H1 (cell line): Measurements from ENCODE around the gene PANX1. TPM values are rescaled to one million over a fixed set of nuclear protein-coding genes. Genes with fewer than 3 reads are reported as not detected.

ENCODE experiments used
- CTCF ChIA-PET: fragments of 300-600 bp; sonication (Branson Sonifier 250); formaldehyde crosslinking; loops from one replicate; lab custom pipeline; 2021; ENCODE audit not compliant: partially characterized antibody; lab: Charles Lee
- POLR2A ChIA-PET: fragments of 300-600 bp; sonication (Branson Sonifier 250); formaldehyde crosslinking; loops from one replicate; lab custom pipeline; 2021; ENCODE audit warnings: inconsistent platforms; ENCODE audit not compliant: partially characterized antibody; lab: Charles Lee
- DNase-seq, 2 experiments: peaks; one replicate each; pipeline versions ENCODE4 v3.0.0 to v3.0.0-alpha.2; 2010 to 2022; ENCODE audit warnings: low spot score in 2 of 2, low read depth in 1 of 2, mixed read lengths in 1 of 2
- FAIRE-seq: peaks from 2 replicates; lab custom pipeline; 2011; peaks lifted over from hg19 to GRCh38; lab: Jason Lieb, UNC
- H2AFZ ChIP-seq: 2 replicates; pipeline ENCODE4 v1.8.1; 2012; ENCODE audit warnings: low read length, inconsistent platforms
- H2AK5ac ChIP-seq: 2 replicates; pipeline ENCODE4 v1.6.1; 2013; ENCODE audit warnings: low read depth, low read length
- H2BK120ac ChIP-seq: replicated peaks from 2 replicates; pipeline ENCODE3; 2013; ENCODE audit warnings: low read depth, low read length, inconsistent platforms
- H2BK12ac ChIP-seq: 2 replicates; pipeline ENCODE4 v1.6.1; 2013; ENCODE audit warnings: low read depth, low read length
- H2BK15ac ChIP-seq: 2 replicates; pipeline ENCODE4 v1.6.1; 2013; ENCODE audit warnings: low read length
- H2BK20ac ChIP-seq: 2 replicates; pipeline ENCODE4 v1.6.1; 2013; ENCODE audit warnings: low read length
- H2BK5ac ChIP-seq: 2 replicates; pipeline ENCODE4 v1.6.1; 2013; ENCODE audit warnings: low read depth, low read length
- H3K14ac ChIP-seq: 2 replicates; pipeline ENCODE4 v1.6.1; 2013; ENCODE audit warnings: inconsistent platforms; ENCODE audit not compliant: insufficient read length
- H3K18ac ChIP-seq: 2 replicates; pipeline ENCODE4 v1.6.1; 2013; ENCODE audit warnings: low read length; ENCODE audit errors: extremely low read depth
- H3K23ac ChIP-seq: 2 replicates; pipeline ENCODE4 v1.6.1; 2013; ENCODE audit warnings: inconsistent platforms; ENCODE audit not compliant: insufficient read length
- H3K23me2 ChIP-seq: 2 replicates; pipeline ENCODE4 v1.6.1; 2013; ENCODE audit warnings: low read depth, low read length
- H3K27ac ChIP-seq: 2 replicates; pipeline ENCODE4 v1.6.1; 2011; ENCODE audit warnings: low read depth, low read length, inconsistent platforms
- H3K27me3 ChIP-seq, 4 experiments: replicated peaks in 1 of 4; 1 replicate in 1 of 4; 2 replicates in 3 of 4; pipeline versions ENCODE4 v1.6.1 to v1.8.1; 2011 to 2013; ENCODE audit warnings: low read length in 3 of 4, mild to moderate bottlenecking in 3 of 4, inconsistent platforms in 2 of 4, mixed read lengths in 2 of 4, moderate library complexity in 1 of 4; ENCODE audit not compliant: control insufficient read depth in 3 of 4, insufficient read depth in 3 of 4; ENCODE audit errors: extremely low read depth in 1 of 4
- H3K36me3 ChIP-seq, 4 experiments: 2 replicates each; pipeline versions ENCODE4 v1.6.1 to v1.8.1; 2011 to 2013; ENCODE audit warnings: mild to moderate bottlenecking in 4 of 4, low read length in 3 of 4, moderate library complexity in 2 of 4, control low read depth in 1 of 4, inconsistent platforms in 1 of 4; ENCODE audit not compliant: insufficient read depth in 4 of 4, control insufficient read depth in 2 of 4
- H3K4ac ChIP-seq: replicated peaks from 2 replicates; pipeline ENCODE3; 2013; ENCODE audit warnings: low read length, low read depth, mixed read lengths, inconsistent platforms; ENCODE audit not compliant: insufficient read length
- H3K4me1 ChIP-seq, 4 experiments: replicated peaks in 1 of 4; 1 replicate in 1 of 4; 2 replicates in 3 of 4; pipeline versions ENCODE4 v1.6.1 to v1.8.1; 2011 to 2013; ENCODE audit warnings: low read length in 3 of 4, inconsistent platforms in 2 of 4, mixed read lengths in 1 of 4; ENCODE audit not compliant: insufficient read depth in 4 of 4, control insufficient read depth in 3 of 4
- H3K4me2 ChIP-seq, 2 experiments: 2 replicates each; pipeline versions ENCODE4 v1.6.1 to v1.8.1; 2011 to 2013; ENCODE audit warnings: low read depth in 2 of 2, low read length in 2 of 2, control low read depth in 1 of 2, inconsistent platforms in 1 of 2, mild to moderate bottlenecking in 1 of 2; ENCODE audit not compliant: insufficient read depth in 1 of 2
- H3K4me3 ChIP-seq, 4 experiments: fragments of 200-600, 300-600 bp in 1 of 4; sonication (generic), shearing (Covaris generic), sonication (Bioruptor Twin) in 1 of 4; 2 replicates each; pipeline versions ENCODE4 v1.5.1 to v1.8.1; 2011 to 2016; ENCODE audit warnings: low read length in 4 of 4, low read depth in 3 of 4, control low read depth in 2 of 4, inconsistent platforms in 2 of 4, mild to moderate bottlenecking in 2 of 4, mixed read lengths in 1 of 4, moderate library complexity in 1 of 4; ENCODE audit not compliant: insufficient read depth in 2 of 4; ENCODE audit errors: extremely low read depth in 1 of 4
- H3K56ac ChIP-seq: replicated peaks from 2 replicates; pipeline ENCODE3; 2013; ENCODE audit warnings: low read depth, mild to moderate bottlenecking, mixed read lengths, low read length, inconsistent platforms; ENCODE audit not compliant: insufficient read length
- H3K79me1 ChIP-seq: 2 replicates; pipeline ENCODE4 v1.6.1; 2013; ENCODE audit warnings: low read depth, low read length, control low read depth
- H3K79me2 ChIP-seq, 2 experiments: 2 replicates each; pipeline versions ENCODE4 v1.6.1 to v1.8.1; 2012 to 2013; ENCODE audit warnings: low read length in 2 of 2, mild to moderate bottlenecking in 2 of 2, inconsistent platforms in 1 of 2; ENCODE audit not compliant: insufficient read depth in 2 of 2, control insufficient read depth in 1 of 2
- H3K9ac ChIP-seq, 4 experiments: replicated peaks in 1 of 4; 1 replicate in 1 of 4; 2 replicates in 3 of 4; pipeline versions ENCODE4 v1.6.1 to v1.8.1; 2011 to 2013; ENCODE audit warnings: low read depth in 3 of 4, low read length in 3 of 4, control low read depth in 2 of 4, mild to moderate bottlenecking in 2 of 4, moderate library complexity in 2 of 4, inconsistent platforms in 1 of 4; ENCODE audit errors: extremely low read depth in 1 of 4
- H3K9me3 ChIP-seq, 2 experiments: 2 replicates each; pipeline versions ENCODE4 v1.6.1 to v1.8.1; 2012 to 2013; ENCODE audit warnings: mild to moderate bottlenecking in 2 of 2, moderate library complexity in 2 of 2, control low read depth in 1 of 2, inconsistent platforms in 1 of 2, low read depth in 1 of 2, low read length in 1 of 2, mixed read lengths in 1 of 2; ENCODE audit not compliant: insufficient read depth in 2 of 2
- H4K20me1 ChIP-seq, 2 experiments: replicated peaks in 1 of 2; 2 replicates each; pipeline versions ENCODE3 to v1.8.1; 2011 to 2013; ENCODE audit warnings: inconsistent platforms in 2 of 2, low read length in 2 of 2, mild to moderate bottlenecking in 1 of 2; ENCODE audit not compliant: insufficient read depth in 2 of 2, control insufficient read depth in 1 of 2
- H4K5ac ChIP-seq: 2 replicates; pipeline ENCODE4 v1.6.1; 2013; ENCODE audit warnings: low read length, low read depth, mixed read lengths, inconsistent platforms; ENCODE audit not compliant: insufficient read length
- H4K8ac ChIP-seq: 2 replicates; pipeline ENCODE4 v1.8.0; 2013; ENCODE audit warnings: mild to moderate bottlenecking, moderate library complexity, low read length, inconsistent platforms; ENCODE audit not compliant: insufficient read depth; ENCODE audit errors: extremely low read depth
- H4K91ac ChIP-seq: replicated peaks from 2 replicates; pipeline ENCODE3; 2013; ENCODE audit warnings: low read length, mixed read lengths, inconsistent platforms; ENCODE audit not compliant: insufficient read length
- ATF2 ChIP-seq: IDR thresholded peaks from 2 replicates; pipeline ENCODE4 v1.6.1; 2012; ENCODE audit warnings: low read length, inconsistent platforms
- BACH1 ChIP-seq: IDR thresholded peaks from 2 replicates; pipeline ENCODE4 v1.6.1; 2012; ENCODE audit warnings: low read length, improper control_type of control experiment
- CBX5 ChIP-seq: fragments of 300-800, 300-1000 bp; sonication (generic); IDR thresholded peaks from 2 replicates; pipeline ENCODE4 v1.7.1; 2016; ENCODE audit warnings: antibody characterized with exemption, low read length, low read depth
- CHD1 ChIP-seq: IDR thresholded peaks from 2 replicates; pipeline ENCODE4 v1.6.1; 2012; ENCODE audit warnings: low read depth, low read length, improper control_type of control experiment
- CHD2 ChIP-seq: IDR thresholded peaks from 2 replicates; pipeline ENCODE4 v1.6.1; 2012; ENCODE audit warnings: low read length, improper control_type of control experiment
- EGR1 ChIP-seq: IDR thresholded peaks from 2 replicates; pipeline ENCODE4 v1.6.1; 2011; ENCODE audit warnings: low read depth, low read length, borderline replicate concordance
- FOSL1 ChIP-seq: IDR thresholded peaks from 2 replicates; pipeline ENCODE4 v1.6.1; 2011; ENCODE audit warnings: mild to moderate bottlenecking, low read depth, low read length, moderate library complexity; ENCODE audit not compliant: insufficient read depth
- JUN ChIP-seq: IDR thresholded peaks from 2 replicates; pipeline ENCODE4 v1.6.1; 2011; ENCODE audit warnings: low read depth, mild to moderate bottlenecking, improper control_type of control experiment, low read length
- KDM5A ChIP-seq: fragments of 200-600 bp; IDR thresholded peaks from 2 replicates; pipeline ENCODE4 v1.7.1; 2012; ENCODE audit warnings: mild to moderate bottlenecking, low read length, inconsistent platforms, mixed read lengths
- SIN3A ChIP-seq, 2 experiments: IDR thresholded peaks in 1 of 2; conservative IDR thresholded peaks in 1 of 2; 2 replicates each; pipeline ENCODE4 v1.6.1; 2011 to 2012; ENCODE audit warnings: low read length in 2 of 2, improper control_type of control experiment in 1 of 2, low read depth in 1 of 2, mild to moderate bottlenecking in 1 of 2
- SP2 ChIP-seq: IDR thresholded peaks from 2 replicates; pipeline ENCODE4 v1.6.1; 2012; ENCODE audit warnings: mild to moderate bottlenecking, low read length, inconsistent platforms
- SP4 ChIP-seq: IDR thresholded peaks from 2 replicates; pipeline ENCODE4 v1.6.1; 2012; ENCODE audit warnings: low read length, inconsistent platforms
- TEAD4 ChIP-seq: IDR thresholded peaks from 2 replicates; pipeline ENCODE4 v1.6.1; 2012; ENCODE audit warnings: low read depth, low read length, inconsistent platforms, mixed read lengths
- WGBS, 2 experiments: shearing (Covaris generic) in 1 of 2; methylation state at CpG; one replicate each; pipeline versions ENCODE4 v1.1.6 to v1.1.7; 2013 to 2015; ENCODE audit warnings: low lambda C conversion rate in 2 of 2, mixed read lengths in 2 of 2, inconsistent platforms in 1 of 2, low coverage in 1 of 2, missing lambda C conversion rate in 1 of 2; ENCODE audit not compliant: insufficient replicate concordance in 2 of 2, insufficient coverage in 1 of 2, insufficient read length in 1 of 2; ENCODE audit errors: extremely low coverage in 1 of 2, missing lambda C conversion rate in 1 of 2; 5-methylcytosine and 5-hydroxymethylcytosine counted together
- polyA plus RNA-seq, 7 experiments: library from polyadenylated mRNA; depleted of rRNA in 3 of 7; stranded (reverse) in 5 of 7; unstranded in 2 of 7; fragments of >200 nt in 5 of 7; fragments of 200-250 nt in 2 of 7; gene quantifications; 1 replicate in 5 of 7; 2 replicates in 1 of 7; 4 replicates in 1 of 7; pipeline versions ENCODE4 v1.2.1 to v1.2.3, GENCODE V29; 2011 to 2013; ENCODE audit warnings: missing spikeins in 2 of 7, mixed read lengths in 2 of 7
- total RNA-seq: library from RNA; stranded (reverse); fragmentation: NEBNext Ultra II Directional; extraction: Animal tissue kit (Norgen Biotek cat#: 25700); gene quantifications from 2 replicates; pipeline ENCODE4 v1.2.1, GENCODE V29; 2021

Gene PANX1
- total and polyA plus RNA-seq, 2 of the 8 experiments (the other 6 are each of a cell fraction or from before 2014, with no cell fraction given) = 15.9 to 35.2 TPM

- H3K4me2 ChIP-seq = no peak overlapping the region
- H3K36me3 ChIP-seq = peaks cover 13 to 60% (median 33%) of the 10 kb centered on the region in 4 experiments
- no peak overlapping the region for H3K4ac ChIP-seq
- FAIRE-seq = no peak
- peaks cover 4% of the 10 kb centered on the region; the same call in 1 of the 2 replicates for H3K79me1 ChIP-seq
- H3K23ac ChIP-seq = no peak overlapping the region
- H2BK12ac ChIP-seq = no peak overlapping the region
- DNase-seq = no peak
- H3K27ac ChIP-seq = no peak overlapping the region
- ChIA-PET CTCF (interaction anchor here (0.8 to 11.1 kb wide), 9 partner anchors 9 to 285 kb away, joined by 3 to 127 read pairs (median 36); no protein-coding TSS in a partner anchor), POLR2A (no interaction called here)
- H3K4me1 ChIP-seq = peaks cover 0 to 8% (median 5%) of the 10 kb centered on the region in 4 experiments; a peak in 5 of 7 replicates
- no peak overlapping the region for H4K5ac ChIP-seq
- H4K91ac ChIP-seq = no peak overlapping the region
- no peak overlapping the region for H4K8ac ChIP-seq
- H2BK5ac ChIP-seq = no peak overlapping the region
- no peak overlapping the region for H3K14ac ChIP-seq
- no peak overlapping the region for H3K9ac ChIP-seq
- H2BK20ac ChIP-seq = no peak overlapping the region
- H2AFZ ChIP-seq = no peak overlapping the region
- 87% methylated on average over 5 of the region's 5 CpGs; no CpG with 5 or more reads in 1 of the 2 experiments for WGBS, 2 experiments
- no peak overlapping the region for H2BK120ac ChIP-seq
- no peak overlapping the region for H3K4me3 ChIP-seq
- no peak overlapping the region for H3K18ac ChIP-seq
- H2BK15ac ChIP-seq = no peak overlapping the region
- no peak overlapping the region for H2AK5ac ChIP-seq
- no peaks in the 10 kb centered on the region for H3K23me2 ChIP-seq
- peaks cover 0 to 1% (median 0%) of the 10 kb centered on the region in 4 experiments; a peak in 1 of 7 replicates for H3K27me3 ChIP-seq
- H3K79me2 ChIP-seq = peaks cover 0 to 30% of the 10 kb centered on the region in 2 experiments; a peak in 2 of 4 replicates
- H3K9me3 ChIP-seq = no peaks in the 10 kb centered on the region
- peaks cover 0 to 11% of the 10 kb centered on the region in 2 experiments for H4K20me1 ChIP-seq
- H3K56ac ChIP-seq = no peak overlapping the region
- no peak for TF ChIP-seq FOSL1
- no peak for TF ChIP-seq TEAD4
- TF ChIP-seq CBX5 = no peak
- no peak for TF ChIP-seq CHD2
- TF ChIP-seq SP4 = no peak
- no peak for TF ChIP-seq SIN3A (conservative IDR thresholded peaks at IDR 0.05 in 1 of 2, IDR thresholded peaks at IDR 0.05 in 1 of 2; ENCODE audit: low read depth in 1 of 2, low read length in 2 of 2)
- TF ChIP-seq BACH1 = no peak
- no peak for TF ChIP-seq JUN
- TF ChIP-seq KDM5A = no peak
- no peak for TF ChIP-seq CHD1
- TF ChIP-seq EGR1 = no peak
- no peak for TF ChIP-seq SP2
- no peak for TF ChIP-seq ATF2
Observed at GRCh38 chr11:94181526-94181925, 52.9 kb downstream of the PANX1 start.
